ENCODE results near the gene S100A10. TPM values are rescaled to one million over a fixed set of nuclear protein-coding genes. Genes with fewer than 3 reads are reported as not detected.

The S100A10 gene
- total and polyA plus RNA-seq, 2 experiments from 2014 or later, result 35.9 to 634 TPM

GRCh38 chr1:151976015-151976343, 17.7 kb downstream of the S100A10 start (continued):
- TF ChIP-seq, protein P1, sequence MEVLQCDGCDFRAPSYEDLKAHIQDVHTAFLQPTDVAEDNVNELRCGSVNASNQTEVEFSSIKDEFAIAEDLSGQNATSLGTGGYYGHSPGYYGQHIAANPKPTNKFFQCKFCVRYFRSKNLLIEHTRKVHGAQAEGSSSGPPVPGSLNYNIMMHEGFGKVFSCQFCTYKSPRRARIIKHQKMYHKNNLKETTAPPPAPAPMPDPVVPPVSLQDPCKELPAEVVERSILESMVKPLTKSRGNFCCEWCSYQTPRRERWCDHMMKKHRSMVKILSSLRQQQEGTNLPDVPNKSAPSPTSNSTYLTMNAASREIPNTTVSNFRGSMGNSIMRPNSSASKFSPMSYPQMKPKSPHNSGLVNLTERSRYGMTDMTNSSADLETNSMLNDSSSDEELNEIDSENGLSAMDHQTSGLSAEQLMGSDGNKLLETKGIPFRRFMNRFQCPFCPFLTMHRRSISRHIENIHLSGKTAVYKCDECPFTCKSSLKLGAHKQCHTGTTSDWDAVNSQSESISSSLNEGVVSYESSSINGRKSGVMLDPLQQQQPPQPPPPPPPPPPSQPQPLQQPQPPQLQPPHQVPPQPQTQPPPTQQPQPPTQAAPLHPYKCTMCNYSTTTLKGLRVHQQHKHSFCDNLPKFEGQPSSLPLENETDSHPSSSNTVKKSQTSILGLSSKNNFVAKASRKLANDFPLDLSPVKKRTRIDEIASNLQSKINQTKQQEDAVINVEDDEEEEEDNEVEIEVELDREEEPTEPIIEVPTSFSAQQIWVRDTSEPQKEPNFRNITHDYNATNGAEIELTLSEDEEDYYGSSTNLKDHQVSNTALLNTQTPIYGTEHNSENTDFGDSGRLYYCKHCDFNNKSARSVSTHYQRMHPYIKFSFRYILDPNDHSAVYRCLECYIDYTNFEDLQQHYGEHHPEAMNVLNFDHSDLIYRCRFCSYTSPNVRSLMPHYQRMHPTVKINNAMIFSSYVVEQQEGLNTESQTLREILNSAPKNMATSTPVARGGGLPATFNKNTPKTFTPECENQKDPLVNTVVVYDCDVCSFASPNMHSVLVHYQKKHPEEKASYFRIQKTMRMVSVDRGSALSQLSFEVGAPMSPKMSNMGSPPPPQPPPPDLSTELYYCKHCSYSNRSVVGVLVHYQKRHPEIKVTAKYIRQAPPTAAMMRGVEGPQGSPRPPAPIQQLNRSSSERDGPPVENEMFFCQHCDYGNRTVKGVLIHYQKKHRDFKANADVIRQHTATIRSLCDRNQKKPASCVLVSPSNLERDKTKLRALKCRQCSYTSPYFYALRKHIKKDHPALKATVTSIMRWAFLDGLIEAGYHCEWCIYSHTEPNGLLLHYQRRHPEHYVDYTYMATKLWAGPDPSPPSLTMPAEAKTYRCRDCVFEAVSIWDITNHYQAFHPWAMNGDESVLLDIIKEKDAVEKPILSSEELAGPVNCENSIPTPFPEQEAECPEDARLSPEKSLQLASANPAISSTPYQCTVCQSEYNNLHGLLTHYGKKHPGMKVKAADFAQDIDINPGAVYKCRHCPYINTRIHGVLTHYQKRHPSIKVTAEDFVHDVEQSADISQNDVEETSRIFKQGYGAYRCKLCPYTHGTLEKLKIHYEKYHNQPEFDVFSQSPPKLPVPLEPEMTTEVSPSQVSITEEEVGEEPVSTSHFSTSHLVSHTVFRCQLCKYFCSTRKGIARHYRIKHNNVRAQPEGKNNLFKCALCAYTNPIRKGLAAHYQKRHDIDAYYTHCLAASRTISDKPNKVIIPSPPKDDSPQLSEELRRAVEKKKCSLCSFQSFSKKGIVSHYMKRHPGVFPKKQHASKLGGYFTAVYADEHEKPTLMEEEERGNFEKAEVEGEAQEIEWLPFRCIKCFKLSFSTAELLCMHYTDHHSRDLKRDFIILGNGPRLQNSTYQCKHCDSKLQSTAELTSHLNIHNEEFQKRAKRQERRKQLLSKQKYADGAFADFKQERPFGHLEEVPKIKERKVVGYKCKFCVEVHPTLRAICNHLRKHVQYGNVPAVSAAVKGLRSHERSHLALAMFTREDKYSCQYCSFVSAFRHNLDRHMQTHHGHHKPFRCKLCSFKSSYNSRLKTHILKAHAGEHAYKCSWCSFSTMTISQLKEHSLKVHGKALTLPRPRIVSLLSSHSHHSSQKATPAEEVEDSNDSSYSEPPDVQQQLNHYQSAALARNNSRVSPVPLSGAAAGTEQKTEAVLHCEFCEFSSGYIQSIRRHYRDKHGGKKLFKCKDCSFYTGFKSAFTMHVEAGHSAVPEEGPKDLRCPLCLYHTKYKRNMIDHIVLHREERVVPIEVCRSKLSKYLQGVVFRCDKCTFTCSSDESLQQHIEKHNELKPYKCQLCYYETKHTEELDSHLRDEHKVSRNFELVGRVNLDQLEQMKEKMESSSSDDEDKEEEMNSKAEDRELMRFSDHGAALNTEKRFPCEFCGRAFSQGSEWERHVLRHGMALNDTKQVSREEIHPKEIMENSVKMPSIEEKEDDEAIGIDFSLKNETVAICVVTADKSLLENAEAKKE (CRISPR knock-in tag; IDR thresholded peaks at IDR 0.05), result no peak
- no peak for TF ChIP-seq JUNB (IDR thresholded peaks at IDR 0.05; ENCODE audit: unreplicated experiment)
- no peak for TF ChIP-seq ZNF114 (CRISPR knock-in tag; IDR thresholded peaks at IDR 0.05)
- TF ChIP-seq NANOG (IDR thresholded peaks at IDR 0.05; ENCODE audit: borderline replicate concordance), result no peak
- TF ChIP-seq EZH2phosphoT487 (IDR thresholded peaks at IDR 0.05; ENCODE audit: unreplicated experiment), result no peak
- no peak for TF ChIP-seq REST (IDR thresholded peaks at IDR 0.05; ENCODE audit: unreplicated experiment)
- TF ChIP-seq, protein P2, sequence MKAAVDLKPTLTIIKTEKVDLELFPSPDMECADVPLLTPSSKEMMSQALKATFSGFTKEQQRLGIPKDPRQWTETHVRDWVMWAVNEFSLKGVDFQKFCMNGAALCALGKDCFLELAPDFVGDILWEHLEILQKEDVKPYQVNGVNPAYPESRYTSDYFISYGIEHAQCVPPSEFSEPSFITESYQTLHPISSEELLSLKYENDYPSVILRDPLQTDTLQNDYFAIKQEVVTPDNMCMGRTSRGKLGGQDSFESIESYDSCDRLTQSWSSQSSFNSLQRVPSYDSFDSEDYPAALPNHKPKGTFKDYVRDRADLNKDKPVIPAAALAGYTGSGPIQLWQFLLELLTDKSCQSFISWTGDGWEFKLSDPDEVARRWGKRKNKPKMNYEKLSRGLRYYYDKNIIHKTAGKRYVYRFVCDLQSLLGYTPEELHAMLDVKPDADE (IDR thresholded peaks at IDR 0.05), result no peak
